ENCODE measurements around the gene LPXN.

- TF ChIP-seq CREB1 (IDR thresholded peaks at IDR 0.05; ENCODE audit: low read depth) = no peak
- no peak for TF ChIP-seq TAF1 (IDR thresholded peaks at IDR 0.05; ENCODE audit: low read depth)
- no peak for TF ChIP-seq YY1 (IDR thresholded peaks at IDR 0.05; ENCODE audit: low read depth)
- no peak for TF ChIP-seq EP300 (IDR thresholded peaks at IDR 0.05; ENCODE audit: borderline replicate concordance)
- TF ChIP-seq, protein P1, sequence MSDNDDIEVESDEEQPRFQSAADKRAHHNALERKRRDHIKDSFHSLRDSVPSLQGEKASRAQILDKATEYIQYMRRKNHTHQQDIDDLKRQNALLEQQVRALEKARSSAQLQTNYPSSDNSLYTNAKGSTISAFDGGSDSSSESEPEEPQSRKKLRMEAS (IDR thresholded peaks at IDR 0.05) = no peak
- no peak for TF ChIP-seq CEBPB (IDR thresholded peaks at IDR 0.05)
- no peak for TF ChIP-seq ZBTB7A (IDR thresholded peaks at IDR 0.05; ENCODE audit: low read depth)
- no peak for TF ChIP-seq TEAD4 (IDR thresholded peaks at IDR 0.05)
Measured at GRCh38 chr11:58597486-58598144, 22.0 kb upstream of the LPXN start.

All from Ishikawa (cell line).